OCI-LY3 (cell line): ENCODE results near the gene CARS1.

Source experiments
- H2AFZ ChIP-seq: fragments of 200-600, 300-600 bp; shearing (Covaris generic); 2 replicates; pipeline ENCODE4 v1.6.0; 2014; ENCODE audit warnings: antibody characterized with exemption, low read depth, low read length
- H3K27ac ChIP-seq: fragments of 200-600, 300-600 bp; sonication (generic); 2 replicates; pipeline ENCODE4 v1.5.1; 2014; ENCODE audit warnings: mild to moderate bottlenecking, low read length, moderate library complexity, mixed read lengths
- H3K27me3 ChIP-seq: fragments of 200-600, 300-600 bp; sonication (generic); 2 replicates; pipeline ENCODE4 v1.6.1; 2014; ENCODE audit warnings: low read depth, low read length, mixed read lengths
- H3K36me3 ChIP-seq: fragments of 200-600, 300-600 bp; sonication (generic); replicated peaks from 2 replicates; pipeline ENCODE3; 2014; ENCODE audit warnings: low read depth, low read length, mixed read lengths
- H3K4me1 ChIP-seq: fragments of 300-600, 200-600 bp; sonication (generic); 2 replicates; pipeline ENCODE4 v1.6.1; 2014; ENCODE audit warnings: low read length, mixed read lengths
- H3K4me2 ChIP-seq: fragments of 200-600, 300-600 bp; sonication (generic); 2 replicates; pipeline ENCODE4 v1.6.1; 2014; ENCODE audit warnings: low read length, mixed read lengths
- H3K4me3 ChIP-seq: fragments of 300-600, 200-600 bp; sonication (generic); 2 replicates; pipeline ENCODE4 v1.5.1; 2014; ENCODE audit warnings: antibody characterized with exemption, mild to moderate bottlenecking, low read length, moderate library complexity
- H3K79me2 ChIP-seq: fragments of 300-600, 200-600 bp; shearing (Covaris generic); 2 replicates; pipeline ENCODE4 v1.6.1; 2014; ENCODE audit warnings: mild to moderate bottlenecking, low read length, mixed read lengths
- H3K9ac ChIP-seq: fragments of 300-600, 200-600 bp; shearing (Covaris generic); 2 replicates; pipeline ENCODE4 v1.6.0; 2014; ENCODE audit warnings: mild to moderate bottlenecking, low read length, moderate library complexity
- H3K9me3 ChIP-seq: fragments of 200-600, 300-600 bp; shearing (Covaris generic); 2 replicates; pipeline ENCODE4 v1.6.1; 2014; ENCODE audit warnings: low read length, mixed read lengths; ENCODE audit not compliant: insufficient read depth
- H4K20me1 ChIP-seq: fragments of 200-600, 300-600 bp; sonication (generic); 2 replicates; pipeline ENCODE4 v1.6.1; 2016; ENCODE audit warnings: low read length, mixed read lengths; ENCODE audit not compliant: insufficient read depth
- CTCF ChIP-seq: fragments of 200-600, 300-600 bp; sonication (generic); IDR thresholded peaks from 2 replicates; pipeline ENCODE4 v1.5.1; 2014; ENCODE audit warnings: antibody characterized with exemption, low read length, low read depth
- EZH2phosphoT487 ChIP-seq: fragments of 200-600 bp; shearing (Covaris generic); IDR thresholded peaks from 2 replicates; pipeline ENCODE4 v1.6.1; 2018; ENCODE audit warnings: antibody characterized with exemption, mixed run types, low read depth

Gene CARS1

DNA sequence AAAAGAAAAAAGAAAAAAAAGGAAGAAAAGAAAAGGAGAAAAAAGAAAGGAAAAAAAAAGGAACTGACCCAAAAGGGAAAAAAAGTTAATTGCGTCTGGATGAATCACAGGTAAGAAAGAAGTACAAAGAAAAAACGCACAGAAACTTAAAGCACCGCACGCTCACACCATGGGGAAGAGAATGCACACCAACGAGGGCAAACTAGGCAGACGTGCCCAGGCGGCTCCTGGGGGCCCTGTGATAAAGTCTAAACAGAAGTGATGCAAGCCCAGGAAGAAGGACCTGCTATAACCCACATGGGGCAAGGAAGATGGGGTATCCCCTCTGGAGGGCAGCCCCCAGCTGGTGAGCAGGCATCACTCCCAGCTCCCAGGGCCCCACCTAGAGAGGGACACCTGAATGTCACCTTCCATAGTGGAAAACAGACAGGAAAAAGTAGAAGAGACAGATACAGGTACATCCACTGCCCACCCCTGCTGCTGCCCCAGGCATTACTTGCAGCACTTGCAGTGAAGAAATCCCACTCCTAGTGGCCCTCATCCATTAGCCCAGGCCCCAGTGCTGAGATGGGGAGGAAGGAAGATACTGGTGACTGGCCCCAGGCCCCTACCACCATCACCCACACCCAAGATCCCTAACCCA lies 94.0 kb downstream of the CARS1 start:
- Histone ChIP-seq H3K9me3 (no peaks in the 10 kb centered on the region), H3K4me3 (no peak overlapping the region), H2AFZ (no peak overlapping the region), H3K36me3 (peaks cover 79% of the 10 kb centered on the region), H3K79me2 (peaks cover 68% of the 10 kb centered on the region), H4K20me1 (peaks cover 56% of the 10 kb centered on the region), H3K27ac (no peak overlapping the region), H3K4me2 (no peak overlapping the region), H3K9ac (no peak overlapping the region), H3K4me1 (peaks cover 16% of the 10 kb centered on the region), H3K27me3 (no peaks in the 10 kb centered on the region)
- TF ChIP-seq CTCF, result no peak
- TF ChIP-seq EZH2phosphoT487, result no peak

GRCh38 chr11:2961080-2961479 lies 96.1 kb downstream of the CARS1 start:
- Histone ChIP-seq H3K79me2 (peaks cover 50% of the 10 kb centered on the region), H4K20me1 (peaks cover 39% of the 10 kb centered on the region), H3K36me3 (peaks cover 83% of the 10 kb centered on the region), H3K4me2 (no peak overlapping the region), H3K9ac (no peak overlapping the region), H3K4me3 (no peak overlapping the region), H3K27ac (0 out of 2 replicates have a peak overlapping the region, but pooled peaks have one; percentile 4), H3K4me1 (peaks cover 16% of the 10 kb centered on the region), H3K27me3 (no peaks in the 10 kb centered on the region), H2AFZ (no peak overlapping the region), H3K9me3 (no peaks in the 10 kb centered on the region)
- no peak for TF ChIP-seq EZH2phosphoT487
- no peak for TF ChIP-seq CTCF

DNA sequence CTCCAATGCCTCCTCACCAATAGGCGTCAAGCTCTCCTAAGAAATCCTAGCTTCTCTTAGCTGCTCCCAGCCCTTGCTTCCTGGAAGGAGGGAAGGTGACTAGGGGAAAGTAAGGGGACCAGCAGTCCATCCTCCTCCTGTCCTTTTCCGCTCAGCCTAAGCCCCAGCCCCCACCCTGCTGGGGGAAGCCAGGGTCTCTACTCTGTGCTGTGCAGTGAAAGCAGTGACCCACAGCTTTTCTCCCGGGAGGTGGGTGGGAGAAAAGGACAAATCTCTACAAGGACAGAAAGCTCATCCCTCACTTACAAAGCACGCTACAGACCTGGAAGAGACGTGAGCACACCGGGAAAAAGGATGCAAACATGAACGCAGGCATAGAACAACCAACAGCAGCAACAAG lies 97.1 kb downstream of the CARS1 start:
- Histone ChIP-seq H3K36me3 (peaks cover 83% of the 10 kb centered on the region), H4K20me1 (peaks cover 39% of the 10 kb centered on the region), H3K79me2 (peaks cover 44% of the 10 kb centered on the region), H2AFZ (no peak overlapping the region), H3K4me2 (no peak overlapping the region), H3K4me3 (no peak overlapping the region), H3K27ac (no peak overlapping the region), H3K9me3 (no peaks in the 10 kb centered on the region), H3K27me3 (no peaks in the 10 kb centered on the region), H3K4me1 (peaks cover 16% of the 10 kb centered on the region), H3K9ac (no peak overlapping the region)
- no peak for TF ChIP-seq EZH2phosphoT487
- no peak for TF ChIP-seq CTCF

- no peaks in the 10 kb centered on the region for H3K9me3 ChIP-seq
- peaks cover 33% of the 10 kb centered on the region for H3K79me2 ChIP-seq
- no peak overlapping the region for H3K4me2 ChIP-seq
- no peak overlapping the region for H3K4me3 ChIP-seq
- TF ChIP-seq CTCF (no peak), EZH2phosphoT487 (no peak)
- H3K9ac ChIP-seq, result no peak overlapping the region
- H3K27ac ChIP-seq, result no peak overlapping the region
- peaks cover 79% of the 10 kb centered on the region for H3K36me3 ChIP-seq
- H3K4me1 ChIP-seq, result peaks cover 16% of the 10 kb centered on the region
- peaks cover 25% of the 10 kb centered on the region for H4K20me1 ChIP-seq
- no peak overlapping the region for H2AFZ ChIP-seq
- H3K27me3 ChIP-seq, result no peaks in the 10 kb centered on the region
These were observed 99.0 kb downstream of the CARS1 start for GRCh38 chr11:2958251-2958650.
